Fibroblast of gingiva (primary cell): ENCODE data around the gene UBAC1.
A peak's percentile ranks its signal among the peaks of the same experiment; 100 is the strongest.
"Not testable (repeated sequence)": the region's sequence is repeated elsewhere in the genome, so short reads cannot be mapped to it uniquely, and the experiment has no call there.

Source experiments
- DNase-seq: peaks from one replicate; pipeline ENCODE4 v3.0.0-alpha.2; 2011; ENCODE audit warnings: low read depth

Gene UBAC1

DNA sequence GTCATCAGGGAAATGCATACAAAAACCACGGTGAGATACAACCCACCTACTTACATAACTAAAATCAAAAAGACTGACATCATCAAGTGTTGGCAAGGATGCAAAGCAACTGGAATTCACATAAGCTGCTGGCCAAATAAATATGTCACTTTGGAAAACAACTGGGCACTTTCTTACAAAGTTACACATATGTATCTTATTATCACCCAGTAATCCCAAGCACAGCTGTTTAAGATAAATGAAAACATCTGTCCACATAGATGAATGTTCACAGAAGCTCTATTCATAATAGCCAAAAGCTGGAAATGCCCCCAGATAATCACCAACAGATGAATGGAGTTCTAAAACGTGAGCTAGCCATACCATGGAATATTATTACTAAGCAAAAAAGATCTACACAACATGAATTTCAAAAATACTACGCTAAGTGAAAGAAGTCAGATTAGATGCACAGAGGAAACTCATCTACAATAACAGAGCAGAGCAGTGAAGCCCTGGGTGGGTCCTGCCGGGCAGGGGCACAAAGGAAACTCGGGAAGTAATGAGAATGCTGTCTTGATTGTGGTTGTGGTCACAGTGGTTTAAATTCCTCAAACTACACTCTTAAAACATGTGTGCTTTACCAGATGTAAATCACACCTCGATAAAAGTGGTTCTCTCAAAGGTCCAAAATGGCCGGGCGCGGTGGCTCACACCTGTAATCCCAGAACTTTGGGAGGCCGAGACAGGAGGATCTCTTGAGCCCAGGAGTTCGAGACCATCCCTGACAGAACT is 62.4 kb downstream of the UBAC1 start:
- DNase-seq: peak; percentile 93

DNA sequence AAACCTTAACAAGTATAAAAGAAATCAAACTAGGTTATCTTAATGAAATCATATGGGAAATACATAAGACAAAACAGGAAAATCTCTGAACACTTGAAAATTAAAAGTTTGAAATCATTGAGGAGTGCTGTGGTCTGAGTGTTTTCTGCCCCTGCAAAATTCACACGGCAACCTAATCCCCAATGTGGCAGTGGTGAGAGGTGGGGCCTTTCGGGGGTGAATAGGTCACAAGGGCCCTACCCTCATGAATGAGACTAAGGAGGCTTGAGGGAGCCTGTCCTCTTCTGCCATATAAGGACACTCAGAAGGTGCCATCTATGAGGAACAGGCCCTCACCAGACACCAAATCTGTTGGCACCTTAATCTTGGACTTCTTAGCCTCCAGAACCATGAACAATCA is 64.5 kb downstream of the UBAC1 start:
- DNase-seq: no peak

GRCh38 chr9:135896205-135896604 is 65.0 kb downstream of the UBAC1 start:
- DNase-seq: no peak

GRCh38 chr9:135895202-135895848 is 65.8 kb downstream of the UBAC1 start:
- no peak for DNase-seq

DNA sequence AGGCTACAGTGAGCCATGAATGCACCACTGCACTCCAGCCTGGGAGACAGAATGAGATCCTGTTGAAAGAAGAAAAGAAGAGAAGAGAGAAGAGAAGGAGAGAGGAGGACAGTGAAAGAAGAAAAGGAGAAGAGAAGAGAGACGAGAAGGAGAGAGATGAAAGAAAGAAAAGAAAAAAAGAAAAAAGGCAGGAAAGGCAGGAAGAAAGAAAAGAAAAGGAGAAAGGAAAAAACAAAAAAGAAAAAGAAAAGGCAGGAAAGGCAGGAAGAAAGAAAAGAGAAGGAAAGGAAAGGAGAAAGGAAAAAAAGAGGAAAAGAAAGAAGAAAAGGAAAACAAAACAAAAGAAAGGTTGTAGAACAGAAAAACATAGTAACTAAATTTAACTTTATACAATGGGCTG is 68.1 kb downstream of the UBAC1 start:
- no peak for DNase-seq

GRCh38 chr9:135892327-135892726 is 68.8 kb downstream of the UBAC1 start:
- not testable (repeated sequence) for DNase-seq

DNA sequence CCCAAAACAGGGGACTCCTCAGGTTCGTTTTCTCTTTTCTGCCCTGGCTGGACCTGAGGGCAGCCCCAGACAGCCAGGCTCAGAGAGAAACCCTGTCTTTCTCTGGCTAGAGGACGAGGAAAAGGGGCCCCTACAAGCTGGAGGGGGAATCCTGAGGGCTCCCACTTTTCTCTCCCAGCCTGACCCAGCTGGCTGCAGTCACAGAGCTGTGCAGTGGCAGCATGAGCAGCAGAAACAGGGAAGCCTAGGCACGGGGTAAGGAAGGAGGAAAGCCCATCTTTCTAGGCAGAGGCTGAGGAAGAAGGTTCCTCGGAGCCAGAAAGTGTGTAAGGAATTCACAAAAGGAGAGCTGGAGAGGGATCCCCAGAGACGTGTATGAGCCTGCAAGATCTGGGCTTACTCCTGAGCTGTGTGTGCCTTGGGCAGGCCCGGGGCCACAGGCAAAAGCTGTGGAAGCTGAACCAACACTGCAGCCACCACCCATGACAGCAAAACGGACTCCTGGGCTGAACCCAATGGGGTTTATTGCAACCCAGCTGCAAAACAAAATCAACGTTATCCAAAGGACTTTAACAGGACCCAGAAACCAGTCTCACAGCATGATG is 70.0 kb downstream of the UBAC1 start:
- DNase-seq: no peak

DNA sequence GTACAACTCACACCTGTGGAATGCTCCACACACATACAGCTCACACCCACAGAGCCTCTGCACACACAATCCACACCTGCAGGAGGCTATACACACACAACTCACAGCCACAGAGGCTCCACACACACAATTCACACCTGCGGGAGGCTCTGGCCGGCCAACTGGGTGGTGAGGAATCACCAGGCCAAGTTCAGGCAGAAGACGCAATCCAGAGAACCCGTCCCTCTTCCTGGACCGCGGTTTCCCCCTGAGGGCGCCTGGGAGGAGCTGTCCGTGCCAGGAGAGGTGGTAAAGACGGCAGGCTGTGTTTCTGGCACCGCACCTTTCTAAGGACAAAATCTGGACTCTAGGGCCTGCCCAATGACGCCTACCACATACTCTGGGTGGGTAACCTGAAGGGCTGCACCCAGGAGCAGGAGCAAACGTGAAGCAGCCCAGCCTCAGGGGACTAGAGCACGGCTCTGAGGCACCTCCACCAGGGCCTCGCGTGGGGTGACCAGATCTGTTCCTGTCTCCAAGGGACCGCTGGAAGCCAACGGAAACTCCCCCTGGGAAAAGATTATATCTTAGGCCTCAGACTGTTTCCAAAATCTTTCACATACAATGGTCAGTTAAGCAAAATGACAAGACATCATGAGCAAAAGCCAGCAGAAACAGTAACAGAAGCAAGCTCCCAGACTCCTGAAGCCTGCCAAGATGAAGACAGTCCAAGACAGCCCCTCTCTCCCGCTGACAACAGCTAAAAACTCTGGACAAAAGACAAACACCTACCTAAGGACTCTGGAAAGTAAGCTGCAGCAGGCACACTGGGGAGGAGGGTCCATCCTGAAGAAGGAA is 70.8 kb downstream of the UBAC1 start:
- DNase-seq: no peak

GRCh38 chr9:135889564-135890189 is 71.5 kb downstream of the UBAC1 start:
- DNase-seq: no peak

GRCh38 chr9:135888766-135889394 is 72.3 kb downstream of the UBAC1 start:
- DNase-seq: no peak

- no peak for DNase-seq
Observed at GRCh38 chr9:135888126-135888765, 72.9 kb downstream of the UBAC1 start.

DNA sequence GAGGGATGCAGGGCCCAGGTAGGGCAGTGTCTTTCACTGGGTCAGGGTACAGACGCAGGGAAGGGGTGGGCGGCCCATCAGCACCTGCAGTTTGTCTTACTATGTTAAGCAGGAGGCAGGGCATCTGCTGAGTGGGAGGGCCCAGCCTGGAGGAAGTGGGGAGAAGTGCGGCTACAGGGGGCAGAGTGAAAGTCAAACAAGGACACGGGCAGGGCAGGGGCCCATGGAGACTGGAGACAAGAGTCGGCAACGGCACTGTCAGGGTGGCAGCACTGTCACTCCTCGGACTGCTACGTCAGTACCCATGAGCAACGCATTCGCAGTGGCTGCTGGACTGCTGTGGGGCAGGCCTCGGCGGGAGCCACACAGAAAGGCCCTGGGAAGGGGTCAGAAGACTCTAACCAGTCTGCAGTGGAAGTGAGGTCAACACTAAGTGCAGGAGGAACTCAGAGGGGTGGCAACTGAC is 73.6 kb downstream of the UBAC1 start:
- DNase-seq: no peak

DNA sequence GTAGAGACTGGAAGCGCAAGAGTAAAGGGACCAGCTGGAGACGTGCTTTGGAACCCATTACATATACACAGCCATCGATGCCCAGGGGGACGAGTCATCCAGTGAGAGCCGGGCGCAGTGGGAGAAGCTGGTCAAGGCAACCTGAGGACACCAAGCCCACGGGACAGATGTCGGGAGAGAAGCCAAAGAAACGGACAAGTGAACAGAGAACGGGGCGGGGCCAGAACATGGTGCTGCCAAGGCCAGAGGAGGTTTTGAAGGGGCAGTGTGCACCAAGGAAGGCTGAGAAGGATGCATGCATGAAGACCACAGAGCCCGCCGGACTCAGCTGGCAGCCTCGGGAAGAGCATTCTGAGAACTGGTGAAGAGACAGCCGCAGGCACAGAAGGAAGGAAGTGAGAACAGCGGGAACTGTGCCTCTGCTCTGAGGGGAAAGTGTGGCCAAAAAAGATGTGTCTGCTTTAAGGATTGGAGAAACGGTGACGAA is 74.1 kb downstream of the UBAC1 start:
- DNase-seq: peak; percentile 14

DNA sequence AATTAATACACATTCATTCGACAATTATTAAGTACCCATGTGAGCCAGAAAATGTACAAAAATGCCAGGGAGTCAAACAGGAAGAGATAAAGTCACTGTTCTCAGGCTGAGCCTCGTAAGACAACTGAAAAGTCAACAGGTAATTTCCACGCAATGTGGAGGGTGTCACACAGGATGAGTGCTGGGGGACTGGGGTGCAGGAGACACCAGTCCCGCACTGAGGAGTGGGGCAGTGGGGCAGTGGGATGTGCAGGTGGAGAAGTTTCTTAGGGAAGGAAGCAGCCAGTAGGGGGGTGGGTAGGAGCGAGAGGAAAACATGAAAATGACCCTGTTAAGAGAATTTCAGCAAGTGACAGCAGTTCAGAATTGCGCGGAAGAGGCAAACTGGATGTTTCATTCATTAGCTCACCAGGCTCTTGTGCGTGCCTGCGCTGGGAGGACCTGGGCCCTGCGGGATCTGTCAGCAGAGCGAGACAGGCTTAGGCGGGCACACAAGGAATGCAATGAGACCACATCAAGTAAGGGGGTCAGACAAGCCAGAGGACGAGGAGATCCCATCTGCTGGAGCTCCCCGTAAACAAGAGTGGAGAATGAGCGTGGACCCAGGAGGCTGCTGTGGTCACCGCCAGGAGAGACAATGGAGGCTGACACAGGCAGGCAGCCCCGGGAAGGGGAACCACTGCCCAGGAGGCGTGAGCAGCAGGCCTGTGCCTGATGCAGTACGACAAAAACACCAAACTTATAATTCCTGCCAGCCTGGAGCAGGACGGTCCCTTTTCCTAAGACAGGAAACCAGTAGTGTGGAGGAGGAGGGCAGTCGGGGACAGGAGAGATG is 74.8 kb downstream of the UBAC1 start:
- DNase-seq: no peak

DNA sequence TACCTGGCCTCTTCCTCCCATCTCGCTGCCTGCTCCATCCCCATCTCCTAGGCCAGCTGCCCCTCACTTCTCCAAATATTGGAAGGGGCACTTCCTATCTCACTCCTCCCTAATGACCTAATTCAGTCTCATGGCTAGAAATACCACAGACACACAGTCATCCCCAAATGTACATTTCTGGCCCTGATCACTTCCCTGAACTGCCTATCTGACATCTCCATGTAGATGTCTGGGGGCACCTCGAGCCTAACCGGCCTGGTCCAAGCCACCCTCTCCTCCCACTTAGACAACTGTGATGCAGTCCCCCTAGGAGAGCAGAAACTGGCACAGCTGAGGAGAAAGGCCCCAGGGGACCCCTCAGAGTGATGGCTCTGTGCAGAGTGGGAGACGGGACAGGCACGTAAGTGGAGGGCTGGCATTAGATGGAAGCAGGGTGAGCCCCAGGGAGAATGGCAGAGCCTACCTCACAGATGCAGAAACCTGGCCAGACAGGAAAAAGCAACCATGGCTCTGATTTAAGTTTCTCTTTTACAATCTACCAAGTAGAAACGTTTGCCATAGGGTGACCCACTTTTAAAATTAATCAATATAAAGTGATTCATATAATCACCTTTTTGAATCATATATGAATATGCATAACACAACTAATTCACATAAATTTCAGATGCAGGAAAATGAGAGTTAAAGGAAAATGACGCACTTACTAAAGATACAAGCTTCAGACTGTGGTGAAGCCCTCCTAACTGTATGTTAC is 75.9 kb downstream of the UBAC1 start:
- DNase-seq: no peak

- DNase-seq: peak; percentile 23
Observed at GRCh38 chr9:135884328-135885035, 76.7 kb downstream of the UBAC1 start.

- no peak for DNase-seq
Observed at GRCh38 chr9:135883410-135884089, 77.6 kb downstream of the UBAC1 start.
